Measurements from ENCODE around the gene SCART1.

GRCh38 chr10:133481086-133481643 lies 27.4 kb downstream of the SCART1 start:
- TF ChIP-seq, protein P1, sequence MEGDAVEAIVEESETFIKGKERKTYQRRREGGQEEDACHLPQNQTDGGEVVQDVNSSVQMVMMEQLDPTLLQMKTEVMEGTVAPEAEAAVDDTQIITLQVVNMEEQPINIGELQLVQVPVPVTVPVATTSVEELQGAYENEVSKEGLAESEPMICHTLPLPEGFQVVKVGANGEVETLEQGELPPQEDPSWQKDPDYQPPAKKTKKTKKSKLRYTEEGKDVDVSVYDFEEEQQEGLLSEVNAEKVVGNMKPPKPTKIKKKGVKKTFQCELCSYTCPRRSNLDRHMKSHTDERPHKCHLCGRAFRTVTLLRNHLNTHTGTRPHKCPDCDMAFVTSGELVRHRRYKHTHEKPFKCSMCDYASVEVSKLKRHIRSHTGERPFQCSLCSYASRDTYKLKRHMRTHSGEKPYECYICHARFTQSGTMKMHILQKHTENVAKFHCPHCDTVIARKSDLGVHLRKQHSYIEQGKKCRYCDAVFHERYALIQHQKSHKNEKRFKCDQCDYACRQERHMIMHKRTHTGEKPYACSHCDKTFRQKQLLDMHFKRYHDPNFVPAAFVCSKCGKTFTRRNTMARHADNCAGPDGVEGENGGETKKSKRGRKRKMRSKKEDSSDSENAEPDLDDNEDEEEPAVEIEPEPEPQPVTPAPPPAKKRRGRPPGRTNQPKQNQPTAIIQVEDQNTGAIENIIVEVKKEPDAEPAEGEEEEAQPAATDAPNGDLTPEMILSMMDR (IDR thresholded peaks at IDR 0.05): no peak
- no peak for TF ChIP-seq POLR2A (IDR thresholded peaks at IDR 0.05)
